OCI-LY1 (cell line): ENCODE measurements around the gene ZNF324B.
A peak's percentile ranks its signal among the peaks of the same experiment; 100 is the strongest.

Source experiments
- CTCF ChIP-seq: fragments of 200-600 bp; sonication (generic), shearing (Covaris generic); IDR thresholded peaks from 2 replicates; pipeline ENCODE4 v1.5.1; 2017; ENCODE audit warnings: mild to moderate bottlenecking, antibody characterized with exemption, low read length, moderate library complexity, mixed read lengths
- EZH2 ChIP-seq: fragments of 200-600 bp; sonication (generic), shearing (Covaris generic); IDR thresholded peaks from 2 replicates; pipeline ENCODE4 v1.8.0; 2017; ENCODE audit warnings: borderline replicate concordance, mixed run types, mild to moderate bottlenecking, antibody characterized with exemption, low read length, moderate library complexity, mixed read lengths

- TF ChIP-seq EZH2 (no peak), CTCF (peak; percentile 36)
Measured at GRCh38 chr19:58408152-58409009, 43.0 kb upstream of the ZNF324B start, which contains the start of gene ZNF584.
